ENCODE measurements around the gene TAF9.
"Not testable (repeated sequence)": the region's sequence is repeated elsewhere in the genome, so short reads cannot be mapped to it uniquely, and the experiment has no call there.

TAF9 gene

GRCh38 chr5:69367697-69368279 is 1.5 kb downstream of the TAF9 start:
- Mint-ChIP-seq H3K27me3 (no peaks in the 10 kb centered on the region), H3K4me1 (peaks cover 18% of the 10 kb centered on the region), H3K9me3 (no peaks in the 10 kb centered on the region), H3K36me3 (peaks cover 13% of the 10 kb centered on the region), H3K4me3 (peak overlapping the region; percentile 90), H3K27ac (peak overlapping the region; percentile 99)
- no peak for DNase-seq (ENCODE audit: low spot score in 2 of 2)
- ATAC-seq (ENCODE audit: low read depth) = no peak

DNA sequence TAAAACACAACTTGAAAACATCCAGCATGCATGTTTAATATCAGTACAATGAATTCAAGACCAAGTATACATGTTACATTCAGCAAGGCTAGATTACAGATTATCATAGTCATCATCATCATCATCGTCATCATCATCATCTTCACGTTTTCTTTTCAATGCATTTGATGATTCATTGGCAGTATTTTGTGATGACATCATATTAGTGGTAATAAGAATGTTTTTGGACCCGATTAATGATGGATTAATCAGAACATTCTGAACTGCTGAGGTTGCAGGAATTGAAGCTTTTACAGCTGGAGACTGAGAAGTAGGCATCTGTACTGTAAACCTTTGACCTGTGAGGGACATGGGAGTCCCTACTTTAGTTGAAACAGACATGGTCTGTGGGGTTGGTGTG is 4.5 kb downstream of the TAF9 start:
- Mint-ChIP-seq H3K27me3 (no peaks in the 10 kb centered on the region), H3K4me1 (peaks cover 15% of the 10 kb centered on the region), H3K4me3 (no peak overlapping the region), H3K36me3 (peaks cover 13% of the 10 kb centered on the region), H3K27ac (no peak overlapping the region), H3K9me3 (no peaks in the 10 kb centered on the region)
- DNase-seq (ENCODE audit: low spot score in 2 of 2) (no peak), ATAC-seq (ENCODE audit: low read depth) (no peak)

DNA sequence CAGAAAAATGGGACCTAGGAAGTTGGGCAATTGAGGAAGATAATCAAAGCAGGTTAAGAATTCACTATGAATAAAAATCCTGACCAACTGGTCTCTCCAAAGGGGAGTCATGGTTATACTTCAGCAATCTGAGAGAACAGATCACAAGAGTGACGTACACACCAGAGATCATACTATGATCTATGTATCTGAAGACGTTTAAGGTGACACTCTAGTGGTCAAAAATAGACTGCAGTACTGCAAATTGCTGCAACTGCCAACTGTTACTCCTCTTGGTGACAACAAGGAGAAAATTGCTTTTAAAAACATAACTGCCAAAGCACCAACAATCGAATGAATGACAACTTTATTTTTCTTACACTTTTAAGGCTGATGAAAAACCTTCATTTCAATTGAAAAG is 4.9 kb downstream of the TAF9 start:
- H3K36me3 Mint-ChIP-seq = peaks cover 13% of the 10 kb centered on the region
- peaks cover 15% of the 10 kb centered on the region for H3K4me1 Mint-ChIP-seq
- no peaks in the 10 kb centered on the region for H3K9me3 Mint-ChIP-seq
- DNase-seq (ENCODE audit: low spot score in 2 of 2) (peak in 1 of 2 donors; percentile 3), ATAC-seq (ENCODE audit: low read depth) (peak; percentile 18)
- H3K4me3 Mint-ChIP-seq = no peak overlapping the region
- H3K27me3 Mint-ChIP-seq = no peaks in the 10 kb centered on the region
- H3K27ac Mint-ChIP-seq = no peak overlapping the region

GRCh38 chr5:69360442-69360841 is 8.9 kb downstream of the TAF9 start:
- Mint-ChIP-seq H3K4me3 (no peak overlapping the region), H3K36me3 (peaks cover 14% of the 10 kb centered on the region), H3K4me1 (peaks cover 5% of the 10 kb centered on the region), H3K27ac (peak overlapping the region; percentile 36), H3K9me3 (no peaks in the 10 kb centered on the region), H3K27me3 (no peaks in the 10 kb centered on the region)
- ATAC-seq (ENCODE audit: low read depth) (no peak), DNase-seq (ENCODE audit: low spot score in 2 of 2) (no peak)

DNA sequence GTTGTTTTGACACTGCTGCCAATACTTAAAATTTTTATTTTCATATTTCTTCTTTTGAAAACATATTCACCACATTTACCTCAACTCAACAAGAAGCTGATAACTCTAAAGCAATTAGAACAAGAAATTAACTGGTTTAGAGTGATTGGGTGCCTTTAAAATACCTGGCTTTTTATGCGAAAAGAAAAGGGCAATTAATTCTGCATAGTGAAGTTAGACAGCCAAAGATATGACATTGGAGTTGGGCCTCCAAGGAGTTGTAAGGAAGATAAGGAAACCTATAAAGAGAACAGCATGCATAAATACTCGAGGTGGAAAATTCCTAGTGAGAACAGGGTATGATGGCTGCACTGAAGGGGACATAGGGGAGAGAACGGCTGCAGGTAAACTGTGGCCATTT is 9.6 kb downstream of the TAF9 start:
- ATAC-seq (ENCODE audit: low read depth) = no peak
- H3K36me3 Mint-ChIP-seq = peaks cover 8% of the 10 kb centered on the region
- peaks cover 5% of the 10 kb centered on the region for H3K4me1 Mint-ChIP-seq
- peak overlapping the region; percentile 36 for H3K27ac Mint-ChIP-seq
- H3K9me3 Mint-ChIP-seq = no peaks in the 10 kb centered on the region
- DNase-seq (ENCODE audit: low spot score in 2 of 2) = no peak
- H3K27me3 Mint-ChIP-seq = no peaks in the 10 kb centered on the region
- H3K4me3 Mint-ChIP-seq = no peak overlapping the region

- Mint-ChIP-seq H3K36me3 (peaks cover 26% of the 10 kb centered on the region), H3K4me1 (no peaks in the 10 kb centered on the region), H3K27ac (no peak overlapping the region), H3K9me3 (no peaks in the 10 kb centered on the region), H3K27me3 (no peaks in the 10 kb centered on the region), H3K4me3 (no peak overlapping the region)
- no peak for DNase-seq (ENCODE audit: low spot score in 2 of 2)
- no peak for ATAC-seq (ENCODE audit: low read depth)
Observed at GRCh38 chr5:69350664-69351063, 18.7 kb downstream of the TAF9 start.

- no peak for ATAC-seq (ENCODE audit: low read depth)
- H3K27ac Mint-ChIP-seq = no peak overlapping the region
- H3K27me3 Mint-ChIP-seq = no peaks in the 10 kb centered on the region
- peaks cover 2% of the 10 kb centered on the region for H3K36me3 Mint-ChIP-seq
- no peak overlapping the region for H3K4me3 Mint-ChIP-seq
- no peaks in the 10 kb centered on the region for H3K4me1 Mint-ChIP-seq
- DNase-seq (ENCODE audit: low spot score in 2 of 2) = no peak
- no peaks in the 10 kb centered on the region for H3K9me3 Mint-ChIP-seq
Observed at GRCh38 chr5:69343083-69343482, 26.2 kb downstream of the TAF9 start.

- Mint-ChIP-seq H3K27me3 (no peaks in the 10 kb centered on the region), H3K36me3 (peaks cover 2% of the 10 kb centered on the region), H3K9me3 (no peaks in the 10 kb centered on the region), H3K4me3 (no peak overlapping the region), H3K4me1 (no peaks in the 10 kb centered on the region), H3K27ac (no peak overlapping the region)
- no peak for DNase-seq (ENCODE audit: low spot score in 2 of 2)
- no peak for ATAC-seq (ENCODE audit: low read depth)
Observed at GRCh38 chr5:69341520-69342161, 27.7 kb downstream of the TAF9 start.

GRCh38 chr5:69335341-69335935 is 33.9 kb downstream of the TAF9 start:
- Mint-ChIP-seq H3K9me3 (no peaks in the 10 kb centered on the region), H3K4me1 (peaks cover 10% of the 10 kb centered on the region), H3K4me3 (no peak overlapping the region), H3K36me3 (no peaks in the 10 kb centered on the region), H3K27me3 (no peaks in the 10 kb centered on the region), H3K27ac (no peak overlapping the region)
- no peak for ATAC-seq (ENCODE audit: low read depth)
- no peak for DNase-seq (ENCODE audit: low spot score in 2 of 2)

DNA sequence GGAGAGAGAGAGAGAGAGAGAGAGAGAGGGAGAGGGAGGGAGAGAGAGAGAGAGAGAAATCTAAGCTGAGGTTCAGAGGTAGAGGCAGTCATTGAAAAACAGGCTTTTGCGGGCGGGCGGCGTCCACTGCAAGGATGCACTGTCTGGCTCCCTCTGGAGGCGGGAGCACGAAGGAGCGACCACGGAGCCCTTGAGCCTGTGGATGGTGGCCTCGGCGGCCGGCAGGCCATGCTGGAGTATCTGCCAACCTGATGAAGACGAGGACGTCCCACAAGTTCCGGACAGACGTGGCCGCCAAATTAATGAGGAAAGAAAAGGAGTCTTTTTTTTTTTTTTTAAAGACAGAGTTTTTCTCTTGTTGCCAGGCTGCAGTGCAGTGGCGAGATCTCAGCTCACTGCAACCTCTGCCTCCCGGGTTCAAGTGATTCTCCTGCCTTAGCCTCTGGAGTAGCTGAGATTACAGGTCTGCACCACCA is 34.5 kb downstream of the TAF9 start:
- DNase-seq (ENCODE audit: low spot score in 2 of 2) = peak; percentile 49 to 56
- Mint-ChIP-seq H3K27ac (no peak overlapping the region), H3K4me1 (peaks cover 10% of the 10 kb centered on the region), H3K4me3 (peak overlapping the region; percentile 25), H3K9me3 (no peaks in the 10 kb centered on the region), H3K27me3 (no peaks in the 10 kb centered on the region), H3K36me3 (peaks cover 2% of the 10 kb centered on the region)
- ATAC-seq (ENCODE audit: low read depth) = peak; percentile 64

DNA sequence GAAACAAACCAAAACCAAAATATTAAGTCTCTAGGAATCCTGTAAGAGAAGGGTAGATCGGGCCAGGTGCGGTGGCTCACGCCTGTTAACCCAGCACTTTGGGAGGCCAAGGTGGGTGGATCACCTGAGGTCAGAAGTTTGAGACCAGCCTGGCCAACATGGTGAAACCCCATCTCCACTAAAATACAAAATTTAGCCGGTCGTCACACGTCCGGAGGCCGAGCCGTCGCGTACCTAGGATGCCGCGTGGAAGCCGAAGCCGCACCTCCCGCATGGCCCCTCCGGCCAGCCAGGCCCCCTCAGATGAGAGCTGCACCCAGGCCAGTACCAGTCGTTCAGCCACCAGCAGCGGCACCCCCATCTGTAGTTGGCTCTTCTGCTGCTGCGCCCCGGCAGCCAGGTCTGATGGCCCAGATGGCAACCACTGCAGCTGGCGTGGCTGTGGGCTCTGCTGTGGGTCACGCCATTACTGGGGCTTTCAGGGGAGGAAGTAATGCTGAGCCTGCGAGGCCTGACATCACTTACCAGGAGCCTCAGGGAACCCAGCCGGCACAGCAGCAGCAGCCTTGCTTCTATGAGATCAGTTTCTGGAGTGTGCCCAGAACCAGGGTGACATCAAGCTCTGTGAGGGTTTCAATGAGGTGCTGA is 35.5 kb downstream of the TAF9 start:
- H3K9me3 Mint-ChIP-seq; DNase-seq (ENCODE audit: low spot score in 2 of 2); H3K27ac Mint-ChIP-seq; H3K4me3 Mint-ChIP-seq; H3K27me3 Mint-ChIP-seq; ATAC-seq (ENCODE audit: low read depth); H3K36me3 Mint-ChIP-seq: not testable (repeated sequence)
- H3K4me1 Mint-ChIP-seq = peaks cover 10% of the 10 kb centered on the region

DNA sequence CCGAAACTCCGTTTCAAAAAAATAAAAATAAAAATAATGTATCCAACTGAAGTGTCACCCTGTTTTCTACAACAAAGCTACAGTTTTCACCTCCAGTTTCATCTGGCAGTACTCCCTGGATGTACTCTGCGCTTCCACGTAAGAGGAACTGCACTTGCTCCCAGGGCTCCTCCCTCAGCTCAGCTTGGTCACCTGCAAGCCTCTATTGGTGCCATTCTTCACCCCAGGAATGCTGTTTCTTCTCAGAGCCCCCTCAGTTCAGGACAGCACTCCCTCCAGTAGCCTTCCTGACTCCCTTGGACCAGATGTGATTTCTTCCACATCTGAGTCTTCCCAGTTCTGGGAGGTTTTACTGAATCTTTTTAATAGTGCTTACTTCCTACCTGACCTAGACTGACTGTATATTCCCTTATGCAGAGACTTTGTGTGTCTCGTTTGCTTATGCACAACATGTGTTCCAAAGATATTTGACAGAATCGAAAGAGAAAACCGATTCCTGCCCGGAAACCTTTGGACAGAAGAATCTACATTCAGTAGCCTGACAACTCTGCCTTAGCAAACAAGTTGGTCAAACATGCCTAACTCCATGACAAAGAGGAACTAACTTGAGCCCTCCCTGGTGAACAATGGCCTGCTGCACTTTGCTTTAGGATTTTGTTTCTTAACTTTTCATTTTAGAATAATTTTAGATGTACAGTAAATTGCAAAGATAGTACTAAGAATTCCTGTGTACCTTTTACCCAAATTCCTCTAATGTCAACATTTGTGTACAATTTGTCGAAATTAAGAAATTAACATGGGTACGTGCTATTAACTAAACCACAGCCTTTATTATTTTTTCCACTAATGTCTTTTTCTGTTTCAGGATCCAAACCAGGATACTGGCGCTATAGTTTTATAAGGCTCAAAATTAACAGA is 37.5 kb downstream of the TAF9 start:
- no peak for DNase-seq (ENCODE audit: low spot score in 2 of 2)
- Mint-ChIP-seq H3K9me3 (no peaks in the 10 kb centered on the region), H3K27ac (peak overlapping the region; percentile 90), H3K4me1 (peaks cover 10% of the 10 kb centered on the region), H3K36me3 (peaks cover 2% of the 10 kb centered on the region), H3K4me3 (peak overlapping the region; percentile 97), H3K27me3 (no peaks in the 10 kb centered on the region)
- no peak for ATAC-seq (ENCODE audit: low read depth)

DNA sequence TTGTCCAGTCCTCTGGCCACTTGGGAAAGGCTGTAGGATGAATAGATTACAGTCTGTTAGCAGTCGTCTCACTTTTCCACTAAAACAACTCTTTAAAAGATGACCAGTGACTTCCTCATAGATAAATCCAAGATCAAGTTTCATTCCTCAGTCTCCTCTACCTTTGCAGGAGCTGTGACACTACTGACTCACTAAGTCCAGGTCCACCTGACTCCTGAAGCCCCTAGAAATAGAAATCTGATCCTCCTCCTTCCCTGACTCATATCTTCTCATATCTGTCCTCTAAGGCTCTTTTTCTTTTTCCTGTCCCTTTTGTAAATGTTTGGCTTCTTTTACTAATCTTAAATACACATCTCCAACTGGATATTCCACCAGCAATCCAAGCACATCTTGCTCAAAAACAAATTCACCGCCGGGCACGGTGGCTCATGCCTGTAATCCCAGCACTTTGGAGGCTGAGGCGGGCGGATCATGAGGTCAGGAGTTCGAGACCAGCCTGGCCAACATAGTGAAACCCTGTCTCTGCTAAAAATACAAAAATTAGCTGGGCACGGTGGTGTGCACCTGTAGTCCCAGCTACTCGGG is 39.3 kb downstream of the TAF9 start:
- no peaks in the 10 kb centered on the region for H3K27me3 Mint-ChIP-seq
- DNase-seq (ENCODE audit: low spot score in 2 of 2) (no peak), ATAC-seq (ENCODE audit: low read depth) (no peak)
- peak overlapping the region; percentile 74 for H3K27ac Mint-ChIP-seq
- peaks cover 12% of the 10 kb centered on the region for H3K4me1 Mint-ChIP-seq
- peaks cover 2% of the 10 kb centered on the region for H3K36me3 Mint-ChIP-seq
- no peaks in the 10 kb centered on the region for H3K9me3 Mint-ChIP-seq
- H3K4me3 Mint-ChIP-seq = no peak overlapping the region
